ENCODE measurements around the gene FHOD1.

DNA sequence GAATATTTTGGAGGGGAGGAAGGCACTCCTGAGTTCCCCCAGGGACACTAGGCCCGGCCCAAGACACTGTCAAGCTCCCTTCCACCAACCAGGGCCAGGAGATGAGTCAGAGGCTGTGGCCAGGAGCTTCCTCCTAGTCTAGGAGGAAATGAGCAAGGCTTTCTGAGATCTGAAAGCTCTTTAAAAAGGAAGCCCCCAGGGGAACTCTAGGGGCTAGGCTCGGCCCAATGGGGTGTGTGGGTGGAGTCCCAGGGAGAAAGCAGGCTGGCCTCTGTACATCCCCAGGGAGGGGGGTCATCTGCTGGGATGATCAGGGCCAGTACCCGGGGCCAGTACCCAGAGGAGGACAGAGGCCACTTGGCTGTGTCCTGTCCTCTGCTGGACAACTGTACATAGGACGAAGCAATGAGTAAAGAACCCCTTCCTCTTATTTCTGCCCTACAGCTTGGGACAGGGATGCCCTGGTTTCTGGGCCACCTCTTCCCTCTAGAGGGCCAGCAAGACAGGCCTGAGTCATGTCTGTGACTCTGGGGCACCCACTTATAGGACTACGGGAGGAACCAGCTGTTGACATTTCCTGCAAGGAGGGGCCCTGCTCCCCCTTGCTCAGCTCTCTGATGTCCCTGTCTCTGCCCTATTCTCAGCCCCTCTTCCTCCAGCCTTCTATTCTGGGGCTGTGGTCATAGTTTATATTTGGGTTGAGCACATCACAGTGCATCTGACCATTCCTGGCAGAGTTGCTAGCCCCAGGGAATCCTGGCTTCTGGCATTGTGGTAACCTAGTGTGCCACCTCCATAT, 2.7 kb downstream of the FHOD1 start:
- TF ChIP-seq, protein P1, sequence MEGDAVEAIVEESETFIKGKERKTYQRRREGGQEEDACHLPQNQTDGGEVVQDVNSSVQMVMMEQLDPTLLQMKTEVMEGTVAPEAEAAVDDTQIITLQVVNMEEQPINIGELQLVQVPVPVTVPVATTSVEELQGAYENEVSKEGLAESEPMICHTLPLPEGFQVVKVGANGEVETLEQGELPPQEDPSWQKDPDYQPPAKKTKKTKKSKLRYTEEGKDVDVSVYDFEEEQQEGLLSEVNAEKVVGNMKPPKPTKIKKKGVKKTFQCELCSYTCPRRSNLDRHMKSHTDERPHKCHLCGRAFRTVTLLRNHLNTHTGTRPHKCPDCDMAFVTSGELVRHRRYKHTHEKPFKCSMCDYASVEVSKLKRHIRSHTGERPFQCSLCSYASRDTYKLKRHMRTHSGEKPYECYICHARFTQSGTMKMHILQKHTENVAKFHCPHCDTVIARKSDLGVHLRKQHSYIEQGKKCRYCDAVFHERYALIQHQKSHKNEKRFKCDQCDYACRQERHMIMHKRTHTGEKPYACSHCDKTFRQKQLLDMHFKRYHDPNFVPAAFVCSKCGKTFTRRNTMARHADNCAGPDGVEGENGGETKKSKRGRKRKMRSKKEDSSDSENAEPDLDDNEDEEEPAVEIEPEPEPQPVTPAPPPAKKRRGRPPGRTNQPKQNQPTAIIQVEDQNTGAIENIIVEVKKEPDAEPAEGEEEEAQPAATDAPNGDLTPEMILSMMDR (conservative IDR thresholded peaks at IDR 0.05; ENCODE audit: low read length) = no peak
- TF ChIP-seq EZH2phosphoT487 (IDR thresholded peaks at IDR 0.05; ENCODE audit: borderline replicate concordance, low read depth, low read length) = no peak

Measured in OCI-LY7 (cell line).